ENCODE data around the gene SLC25A52.

- TF ChIP-seq POLR2AphosphoS5 (IDR thresholded peaks at IDR 0.05) (no peak), CTCF (IDR thresholded peaks at IDR 0.05) (no peak)
Measured at GRCh38 chr18:31774477-31774785, 13.8 kb upstream of the SLC25A52 start.

Data from suprapubic skin (tissue), 3 donors.